Ammon's horn (tissue), 1 donor: Measurements from ENCODE around the gene RASSF5.

Experiments used
- DNase-seq: peaks from one replicate; pipeline ENCODE4 v3.0.0-alpha.2; 2016; ENCODE audit warnings: low spot score

RASSF5 gene

GRCh38 chr1:206551296-206551985 lies 44.1 kb downstream of the RASSF5 start:
- DNase-seq = no peak

DNA sequence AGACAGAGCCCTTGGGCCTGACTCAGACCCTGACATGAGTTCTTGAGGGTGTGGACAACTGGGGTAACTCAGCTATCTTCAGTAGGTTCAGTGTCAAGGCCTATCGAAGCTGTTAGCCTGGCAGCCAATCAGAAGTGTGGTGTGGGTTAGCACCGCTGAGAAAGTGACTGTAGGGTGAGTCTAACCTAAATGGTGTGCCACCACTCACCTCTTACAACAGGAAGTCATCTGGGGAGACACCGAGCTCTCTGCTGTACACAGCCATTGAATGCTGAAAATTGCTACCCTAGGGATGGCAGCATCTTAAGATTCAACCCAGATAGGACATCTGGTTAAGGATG lies 44.6 kb downstream of the RASSF5 start:
- DNase-seq = no peak

GRCh38 chr1:206554211-206554610 lies 46.9 kb downstream of the RASSF5 start:
- DNase-seq = no peak

GRCh38 chr1:206554701-206555472 lies 47.6 kb downstream of the RASSF5 start:
- DNase-seq = no peak

DNA sequence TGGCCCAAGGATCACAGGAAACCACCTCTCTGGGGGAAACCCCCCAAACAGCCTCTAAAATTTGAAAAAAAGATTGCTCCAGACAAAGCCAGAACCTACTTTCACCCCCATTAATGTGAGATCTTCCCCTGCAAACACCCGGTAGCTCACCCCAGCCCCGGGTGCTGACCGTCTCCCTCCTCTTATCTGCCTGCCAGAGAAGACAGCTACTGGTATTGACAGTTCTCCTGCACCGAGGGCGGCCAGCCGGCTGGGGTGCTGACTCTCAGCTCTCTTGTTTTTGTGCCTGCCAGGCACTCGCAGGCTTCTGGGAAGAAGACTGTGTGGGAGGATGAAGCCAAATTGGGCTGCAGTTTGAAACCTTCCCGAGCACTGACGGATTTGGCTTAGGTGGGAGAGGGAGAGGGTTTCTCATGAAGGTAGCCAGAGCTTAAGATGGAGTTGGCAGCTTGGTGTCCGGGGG lies 48.2 kb downstream of the RASSF5 start:
- DNase-seq = peak; percentile 71

GRCh38 chr1:206556047-206556749 lies 48.9 kb downstream of the RASSF5 start:
- DNase-seq = no peak

DNA sequence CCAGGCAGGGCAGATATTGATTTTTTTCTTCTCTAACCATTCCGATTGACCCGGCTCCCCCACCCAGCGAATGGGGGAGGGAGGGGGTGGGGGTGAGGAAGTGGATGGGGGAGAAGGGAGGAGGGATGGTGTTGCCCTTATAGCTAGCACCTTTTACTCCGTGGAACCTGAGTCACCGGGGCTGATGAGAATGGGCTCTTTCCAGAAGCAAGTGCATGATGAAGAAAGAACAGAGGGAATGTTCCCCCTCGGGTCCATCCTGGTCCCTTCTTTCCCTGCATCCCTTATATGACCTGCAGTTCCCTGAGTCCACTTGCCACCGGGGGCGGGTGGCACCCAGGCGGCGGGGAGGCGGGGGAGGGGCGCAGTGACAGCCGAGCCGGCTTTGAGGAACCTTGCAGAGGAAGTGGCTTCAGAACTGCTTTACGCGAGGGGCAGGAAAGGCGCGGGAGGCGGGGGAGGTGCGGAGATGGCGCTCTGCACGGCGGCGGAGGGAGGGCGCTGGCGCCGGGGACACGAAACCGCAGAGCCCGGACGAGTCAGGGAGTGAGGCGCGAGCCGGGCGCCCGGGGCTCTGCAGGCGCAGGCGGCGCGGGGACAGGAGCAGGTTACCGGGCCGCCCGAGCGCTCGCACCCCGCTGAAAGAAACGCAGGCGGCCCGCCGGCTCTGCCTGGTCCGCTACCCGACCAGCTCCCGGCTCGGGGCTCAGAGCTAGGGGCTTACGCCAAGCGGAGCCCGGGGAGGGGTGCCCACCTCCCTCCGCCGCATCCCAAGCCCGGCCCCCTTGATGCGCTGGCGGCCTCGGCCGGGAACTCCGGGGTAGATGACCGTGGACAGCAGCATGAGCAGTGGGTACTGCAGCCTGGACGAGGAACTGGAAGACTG lies 49.7 kb downstream of the RASSF5 start:
- peak; percentile 79 for DNase-seq

- DNase-seq = peak; percentile 30
Observed at GRCh38 chr1:206557636-206558473, 50.5 kb downstream of the RASSF5 start.

DNA sequence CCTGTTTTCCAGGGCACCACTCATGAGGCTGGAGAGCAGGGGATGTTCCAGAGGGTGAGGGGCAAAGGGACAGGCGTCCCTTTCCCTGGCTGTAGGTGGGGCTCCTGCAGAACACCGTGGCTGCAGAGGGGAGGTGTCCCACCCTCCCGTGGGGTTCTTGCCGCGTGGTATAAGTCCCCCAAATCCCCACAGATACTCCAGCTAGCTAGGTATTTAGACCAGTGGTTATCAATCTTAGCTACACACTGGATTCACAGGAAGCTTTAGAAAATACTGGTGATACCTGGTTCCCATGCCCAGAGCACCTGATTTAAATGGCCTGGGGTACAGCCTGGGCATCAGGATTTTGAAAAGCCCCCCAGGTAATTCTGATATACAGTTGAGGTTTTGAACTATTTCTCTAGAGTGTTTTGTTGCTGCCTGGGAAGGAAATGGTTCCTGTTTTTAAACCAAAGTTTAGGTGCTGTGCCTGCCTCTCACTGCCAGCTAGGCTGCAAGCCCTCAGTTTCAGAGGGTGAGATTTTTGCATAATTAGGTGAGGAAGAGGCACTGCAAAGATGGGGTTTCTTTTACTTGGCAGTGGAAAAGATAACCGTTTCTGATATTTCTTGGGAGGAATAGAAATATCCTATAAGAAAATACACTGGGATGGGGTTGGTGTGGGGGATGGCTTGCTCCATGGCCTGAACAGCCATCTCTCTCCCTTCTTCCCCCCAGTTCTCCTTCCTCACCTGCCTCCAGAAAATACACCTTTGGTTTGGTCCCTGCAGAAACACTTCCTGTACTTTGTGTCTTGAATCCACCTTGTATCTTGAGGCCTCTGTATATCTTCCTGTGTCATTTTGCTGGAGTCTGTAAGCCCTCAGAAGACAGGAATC lies 51.7 kb downstream of the RASSF5 start:
- DNase-seq = no peak

- no peak for DNase-seq
Observed at GRCh38 chr1:206559672-206559995, 52.3 kb downstream of the RASSF5 start.

DNA sequence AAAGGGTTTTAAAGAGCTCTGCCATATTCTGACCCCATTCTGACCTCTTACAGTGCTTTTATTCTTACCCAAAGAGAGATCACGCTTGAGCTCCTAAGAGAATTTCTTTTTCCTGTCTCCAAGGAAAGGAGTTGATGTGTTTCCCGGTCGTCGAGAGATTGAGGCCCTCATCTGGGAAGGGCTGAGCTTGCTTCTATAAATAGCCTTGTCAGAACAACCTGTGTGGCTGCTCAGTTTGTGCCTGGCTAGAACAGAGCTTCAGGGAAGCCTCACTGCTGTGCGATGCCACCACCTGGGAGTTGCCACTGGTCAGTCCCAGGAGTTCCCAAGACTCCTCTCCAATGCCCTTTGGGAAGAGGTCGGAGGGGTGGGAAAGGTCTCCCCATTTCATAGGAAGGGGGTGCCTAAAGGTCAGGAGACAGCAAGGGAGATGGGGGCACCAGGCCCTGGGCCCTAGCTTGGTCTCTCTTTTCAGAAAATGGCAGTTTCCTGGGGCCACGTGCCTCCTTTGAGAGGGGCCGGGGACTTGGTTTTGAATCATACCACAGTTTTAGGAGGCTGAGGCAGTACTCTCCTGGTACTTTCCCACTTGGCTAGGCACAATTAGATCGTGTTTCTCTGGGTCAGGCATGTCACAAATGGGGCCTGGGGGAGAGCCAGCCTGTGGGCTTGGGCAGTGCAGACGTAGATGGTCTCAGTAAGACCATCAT lies 52.8 kb downstream of the RASSF5 start:
- no peak for DNase-seq

GRCh38 chr1:206563367-206564207 lies 56.3 kb downstream of the RASSF5 start:
- no peak for DNase-seq

- DNase-seq = no peak
Observed at GRCh38 chr1:206565995-206566394, 58.7 kb downstream of the RASSF5 start.

GRCh38 chr1:206566999-206567398 lies 59.7 kb downstream of the RASSF5 start:
- DNase-seq = no peak

DNA sequence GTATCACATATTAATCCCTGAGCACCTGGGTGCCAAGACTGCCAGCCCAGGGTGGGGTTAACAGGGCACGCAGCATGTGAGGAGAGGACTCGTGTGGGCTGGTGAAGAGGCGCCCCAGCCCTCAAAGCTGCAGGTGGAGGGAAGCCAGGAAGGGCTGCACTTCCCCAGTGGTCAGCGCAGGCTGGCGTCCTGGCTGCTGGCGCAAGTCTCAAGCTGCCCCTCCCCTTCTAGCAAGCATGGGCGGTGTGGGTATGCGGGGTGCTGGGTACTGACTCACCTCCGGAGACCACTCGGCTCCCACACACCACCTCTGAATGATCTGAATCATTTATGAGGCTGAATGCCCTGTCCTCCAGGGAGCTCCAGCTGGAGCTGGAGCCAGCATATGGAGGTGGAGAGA lies 60.9 kb downstream of the RASSF5 start:
- no peak for DNase-seq

- DNase-seq = no peak
Observed at GRCh38 chr1:206568779-206569352, 61.5 kb downstream of the RASSF5 start.

DNA sequence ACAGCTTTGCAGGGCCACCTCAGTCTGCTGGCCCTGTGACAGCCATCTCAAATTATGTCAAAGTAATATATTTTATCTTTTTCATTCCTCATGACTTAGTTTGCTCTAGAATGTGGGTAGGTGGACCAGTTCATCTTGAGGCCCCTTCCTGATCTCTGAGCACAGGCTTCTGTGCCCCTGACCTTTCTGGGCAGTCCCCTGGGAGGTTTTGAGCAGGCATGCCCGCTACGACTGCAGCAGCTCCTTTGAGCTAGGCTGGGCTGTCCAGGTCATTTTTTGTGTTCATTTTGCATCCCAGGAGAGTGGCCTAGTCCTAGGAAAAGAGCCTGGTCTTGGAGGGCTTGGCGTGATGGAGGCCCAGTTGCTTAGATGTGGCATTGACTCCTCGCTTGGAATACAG lies 62.2 kb downstream of the RASSF5 start:
- DNase-seq = no peak

DNA sequence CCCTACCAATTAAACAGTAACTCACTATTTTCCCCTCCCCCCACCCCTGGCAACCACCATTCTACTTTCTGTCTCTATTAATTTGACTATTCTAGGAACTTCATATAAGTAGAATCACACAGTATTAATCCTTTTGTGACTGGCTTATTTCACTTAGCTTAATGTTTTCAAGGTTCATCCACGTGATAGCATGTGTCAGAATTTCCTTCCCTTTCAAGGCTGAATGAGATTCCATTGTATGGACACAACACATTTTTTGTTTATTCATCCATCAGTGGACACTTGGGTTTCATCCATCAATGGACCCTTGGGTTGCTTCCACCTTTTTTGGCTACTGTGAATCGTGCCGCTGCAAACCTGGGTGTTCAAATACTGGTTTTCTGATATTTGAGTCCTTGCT lies 63.2 kb downstream of the RASSF5 start:
- DNase-seq = no peak
